Activated naive CD8-positive, alpha-beta T cell treated with anti-CD3 and anti-CD28 coated beads, Interleukin-2, amount 50 U/mL, for 24 hours (primary cell): ENCODE data around the gene PCDHGA1.

Experiments
- ATAC-seq: fragments of 150-1000 bp; cut with Tn5 transposase; one replicate; pipeline ENCODE4 v1.10.0; 2021
- DNase-seq: peaks from one replicate; pipeline ENCODE4 v3.0.0; 2021
- H3K27ac Mint-ChIP-seq: one replicate; pipeline ENCODE4 v1.8.0; 2021; ENCODE audit warnings: mild to moderate bottlenecking, mixed read lengths
- H3K27me3 Mint-ChIP-seq: one replicate; pipeline ENCODE4 v1.8.0; 2021; ENCODE audit warnings: mixed read lengths
- H3K36me3 Mint-ChIP-seq: one replicate; pipeline ENCODE4 v1.8.0; 2021; ENCODE audit warnings: low read depth, mixed read lengths
- H3K4me1 Mint-ChIP-seq: one replicate; pipeline ENCODE4 v1.8.0; 2021; ENCODE audit warnings: mixed read lengths
- H3K4me3 Mint-ChIP-seq: one replicate; pipeline ENCODE4 v1.8.0; 2021; ENCODE audit warnings: mild to moderate bottlenecking, moderate library complexity, mixed read lengths
- H3K9me3 Mint-ChIP-seq: one replicate; pipeline ENCODE4 v1.8.0; 2021; ENCODE audit warnings: mixed read lengths

The PCDHGA1 gene

DNA sequence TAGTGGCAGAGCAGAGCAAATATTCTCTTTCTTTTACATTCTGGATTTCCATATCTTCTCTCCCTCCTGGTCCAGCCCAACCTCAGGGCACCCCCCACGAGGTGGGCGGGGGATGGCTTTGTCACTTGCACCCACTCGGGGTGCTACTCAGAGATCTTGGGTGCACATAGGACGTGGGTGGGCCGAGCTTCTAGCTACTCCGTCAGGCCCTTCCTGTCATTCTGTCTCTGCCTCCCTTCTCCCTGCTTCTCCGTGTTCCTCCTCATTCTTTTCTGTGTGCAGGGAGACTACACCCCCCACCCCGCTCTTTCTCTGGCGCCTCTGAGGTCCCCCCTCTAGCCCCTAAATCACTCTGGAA lies 178.1 kb downstream of the PCDHGA1 start:
- no peak overlapping the region for H3K4me3 Mint-ChIP-seq
- peaks cover 3% of the 10 kb centered on the region for H3K27me3 Mint-ChIP-seq
- no peak for ATAC-seq
- peaks cover 25% of the 10 kb centered on the region for H3K4me1 Mint-ChIP-seq
- no peak overlapping the region for H3K27ac Mint-ChIP-seq
- no peaks in the 10 kb centered on the region for H3K9me3 Mint-ChIP-seq
- DNase-seq = no peak
- peaks cover 3% of the 10 kb centered on the region for H3K36me3 Mint-ChIP-seq

DNA sequence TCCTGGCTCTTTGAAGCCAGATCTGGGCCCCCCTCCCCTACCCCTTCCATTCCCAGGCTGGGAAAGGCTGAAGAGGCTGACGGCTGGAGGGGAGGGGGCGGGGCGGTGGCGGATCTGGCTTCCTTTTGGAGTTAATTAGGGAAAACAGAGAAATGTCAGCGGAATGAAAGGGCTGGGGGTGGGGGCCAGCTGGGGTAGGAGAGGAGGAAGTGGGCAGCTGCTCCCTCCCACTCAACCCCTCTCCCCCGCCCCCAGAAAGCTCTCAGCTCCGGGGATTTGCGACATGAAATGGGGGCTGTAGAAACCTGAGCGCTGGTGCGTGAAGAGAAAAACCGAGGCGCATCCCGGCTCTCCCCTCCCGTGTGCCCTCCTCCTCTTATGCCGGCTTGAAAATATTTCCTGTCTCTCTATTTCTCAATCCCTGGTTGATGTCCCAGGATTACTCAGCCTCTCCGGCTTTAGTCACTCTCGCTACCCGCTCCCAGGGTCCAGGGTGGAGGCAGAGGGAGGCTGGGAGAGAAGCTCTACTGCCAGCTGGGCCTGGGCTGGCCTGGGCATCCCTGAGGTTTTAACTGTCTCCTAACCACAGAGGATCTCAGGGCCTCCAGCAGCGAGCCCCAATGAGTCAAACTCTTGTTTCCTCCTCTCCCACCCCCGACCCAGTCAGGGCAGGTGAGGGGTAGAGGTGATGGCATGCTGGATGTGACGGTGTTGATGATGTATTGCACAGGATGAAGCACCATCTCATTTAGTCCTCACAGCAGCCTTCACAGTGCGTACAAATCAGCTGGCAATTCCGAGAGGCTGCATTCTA lies 178.7 kb downstream of the PCDHGA1 start:
- Mint-ChIP-seq H3K36me3 (peaks cover 7% of the 10 kb centered on the region), H3K9me3 (no peaks in the 10 kb centered on the region), H3K27me3 (peaks cover 5% of the 10 kb centered on the region), H3K4me3 (no peak overlapping the region), H3K27ac (no peak overlapping the region), H3K4me1 (peaks cover 31% of the 10 kb centered on the region)
- no peak for ATAC-seq
- DNase-seq = no peak

- H3K27ac Mint-ChIP-seq = no peak overlapping the region
Observed at GRCh38 chr5:141510160-141510559, 179.8 kb downstream of the PCDHGA1 start.

DNA sequence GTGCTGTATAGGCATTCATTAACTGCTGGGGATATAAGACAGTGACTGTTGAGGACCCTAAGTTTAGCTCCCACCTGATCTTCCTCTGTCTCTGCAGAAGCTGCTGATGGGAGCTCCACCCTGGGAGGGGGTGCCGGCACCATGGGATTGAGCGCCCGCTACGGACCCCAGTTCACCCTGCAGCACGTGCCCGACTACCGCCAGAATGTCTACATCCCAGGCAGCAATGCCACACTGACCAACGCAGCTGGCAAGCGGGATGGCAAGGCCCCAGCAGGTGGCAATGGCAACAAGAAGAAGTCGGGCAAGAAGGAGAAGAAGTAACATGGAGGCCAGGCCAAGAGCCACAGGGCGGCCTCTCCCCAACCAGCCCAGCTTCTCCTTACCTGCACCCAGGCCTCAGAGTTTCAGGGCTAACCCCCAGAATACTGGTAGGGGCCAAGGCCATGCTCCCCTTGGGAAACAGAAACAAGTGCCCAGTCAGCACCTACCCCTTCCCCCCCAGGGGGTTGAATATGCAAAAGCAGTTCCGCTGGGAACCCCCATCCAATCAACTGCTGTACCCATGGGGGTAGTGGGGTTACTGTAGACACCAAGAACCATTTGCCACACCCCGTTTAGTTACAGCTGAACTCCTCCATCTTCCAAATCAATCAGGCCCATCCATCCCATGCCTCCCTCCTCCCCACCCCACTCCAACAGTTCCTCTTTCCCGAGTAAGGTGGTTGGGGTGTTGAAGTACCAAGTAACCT lies 180.7 kb downstream of the PCDHGA1 start:
- Mint-ChIP-seq H3K9me3 (no peaks in the 10 kb centered on the region), H3K4me3 (no peak overlapping the region), H3K27me3 (peaks cover 5% of the 10 kb centered on the region), H3K4me1 (peaks cover 50% of the 10 kb centered on the region), H3K36me3 (peaks cover 9% of the 10 kb centered on the region), H3K27ac (peak overlapping the region; percentile 22)
- DNase-seq = no peak
- no peak for ATAC-seq

More at GRCh38 chr5:141510160-141510559, 179.8 kb downstream of the PCDHGA1 start:
- peaks cover 42% of the 10 kb centered on the region for H3K4me1 Mint-ChIP-seq
- ATAC-seq (no peak), DNase-seq (no peak)
- H3K4me3 Mint-ChIP-seq = no peak overlapping the region
- H3K36me3 Mint-ChIP-seq = peaks cover 7% of the 10 kb centered on the region
- H3K9me3 Mint-ChIP-seq = no peaks in the 10 kb centered on the region
- peaks cover 5% of the 10 kb centered on the region for H3K27me3 Mint-ChIP-seq

- H3K9me3 Mint-ChIP-seq = no peaks in the 10 kb centered on the region
- peaks cover 15% of the 10 kb centered on the region for H3K36me3 Mint-ChIP-seq
- ATAC-seq = no peak
- H3K4me1 Mint-ChIP-seq = peaks cover 50% of the 10 kb centered on the region
- DNase-seq = no peak
- peak overlapping the region; percentile 22 for H3K27ac Mint-ChIP-seq
- no peak overlapping the region for H3K4me3 Mint-ChIP-seq
- peaks cover 5% of the 10 kb centered on the region for H3K27me3 Mint-ChIP-seq
Observed at GRCh38 chr5:141511771-141512325, 181.5 kb downstream of the PCDHGA1 start.

- H3K4me1 Mint-ChIP-seq = peaks cover 50% of the 10 kb centered on the region
- peak; percentile 88 for DNase-seq
Observed at GRCh38 chr5:141512390-141512910, 182.1 kb downstream of the PCDHGA1 start.

DNA sequence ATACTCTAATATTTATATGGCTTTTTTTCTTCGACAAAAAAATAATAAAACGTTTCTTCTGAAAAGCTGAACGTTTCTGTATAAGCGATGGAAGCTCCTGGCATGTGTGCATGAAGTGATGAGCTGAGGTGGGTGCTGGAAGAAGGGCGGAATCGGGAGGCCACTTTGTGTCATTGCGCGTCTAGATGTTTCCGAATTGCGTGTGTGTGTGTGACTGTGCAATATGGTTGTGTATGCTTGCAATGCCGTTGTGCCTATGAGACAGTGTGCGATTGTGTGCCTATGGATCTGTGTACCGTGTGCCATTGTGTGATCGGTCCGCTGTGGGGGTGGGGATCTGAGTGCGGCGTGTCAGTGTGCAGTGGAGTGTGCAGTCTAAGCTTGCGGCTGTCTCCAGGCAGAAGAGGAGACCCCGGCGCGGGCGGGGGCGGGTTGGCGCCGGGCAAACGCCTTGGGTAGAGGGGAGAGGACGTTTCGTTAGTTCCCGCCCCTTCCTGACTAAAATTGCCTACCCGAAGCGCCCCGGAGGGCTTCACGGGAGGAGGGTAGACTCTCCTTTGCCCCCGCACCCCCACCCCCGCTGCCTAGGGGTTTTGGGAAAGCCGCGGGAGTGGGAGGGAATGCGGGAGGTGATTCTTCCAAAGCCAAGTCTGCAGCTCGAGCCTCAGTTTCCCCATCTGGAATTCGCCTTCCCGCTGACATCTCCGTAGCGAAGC lies 182.8 kb downstream of the PCDHGA1 start:
- peaks cover 50% of the 10 kb centered on the region for H3K4me1 Mint-ChIP-seq
- ATAC-seq = peak; percentile 37
- H3K36me3 Mint-ChIP-seq = peaks cover 19% of the 10 kb centered on the region
- peaks cover 5% of the 10 kb centered on the region for H3K27me3 Mint-ChIP-seq
- peak; percentile 48 for DNase-seq
- H3K27ac Mint-ChIP-seq = peak overlapping the region; percentile 90
- no peaks in the 10 kb centered on the region for H3K9me3 Mint-ChIP-seq
- H3K4me3 Mint-ChIP-seq = peak overlapping the region; percentile 80

More at GRCh38 chr5:141512390-141512910, 182.1 kb downstream of the PCDHGA1 start:
- Mint-ChIP-seq H3K4me3 (peak overlapping the region; percentile 80), H3K27me3 (peaks cover 5% of the 10 kb centered on the region), H3K27ac (peak overlapping the region; percentile 90), H3K9me3 (no peaks in the 10 kb centered on the region), H3K36me3 (peaks cover 15% of the 10 kb centered on the region)
- ATAC-seq = peak; percentile 14

- ATAC-seq (peak; percentile 75), DNase-seq (peak; percentile 73)
- Mint-ChIP-seq H3K4me3 (peak overlapping the region; percentile 80), H3K27me3 (peaks cover 5% of the 10 kb centered on the region), H3K4me1 (peaks cover 50% of the 10 kb centered on the region), H3K36me3 (peaks cover 24% of the 10 kb centered on the region), H3K9me3 (no peaks in the 10 kb centered on the region), H3K27ac (peak overlapping the region; percentile 90)
Observed at GRCh38 chr5:141513627-141514329, 183.5 kb downstream of the PCDHGA1 start.

DNA sequence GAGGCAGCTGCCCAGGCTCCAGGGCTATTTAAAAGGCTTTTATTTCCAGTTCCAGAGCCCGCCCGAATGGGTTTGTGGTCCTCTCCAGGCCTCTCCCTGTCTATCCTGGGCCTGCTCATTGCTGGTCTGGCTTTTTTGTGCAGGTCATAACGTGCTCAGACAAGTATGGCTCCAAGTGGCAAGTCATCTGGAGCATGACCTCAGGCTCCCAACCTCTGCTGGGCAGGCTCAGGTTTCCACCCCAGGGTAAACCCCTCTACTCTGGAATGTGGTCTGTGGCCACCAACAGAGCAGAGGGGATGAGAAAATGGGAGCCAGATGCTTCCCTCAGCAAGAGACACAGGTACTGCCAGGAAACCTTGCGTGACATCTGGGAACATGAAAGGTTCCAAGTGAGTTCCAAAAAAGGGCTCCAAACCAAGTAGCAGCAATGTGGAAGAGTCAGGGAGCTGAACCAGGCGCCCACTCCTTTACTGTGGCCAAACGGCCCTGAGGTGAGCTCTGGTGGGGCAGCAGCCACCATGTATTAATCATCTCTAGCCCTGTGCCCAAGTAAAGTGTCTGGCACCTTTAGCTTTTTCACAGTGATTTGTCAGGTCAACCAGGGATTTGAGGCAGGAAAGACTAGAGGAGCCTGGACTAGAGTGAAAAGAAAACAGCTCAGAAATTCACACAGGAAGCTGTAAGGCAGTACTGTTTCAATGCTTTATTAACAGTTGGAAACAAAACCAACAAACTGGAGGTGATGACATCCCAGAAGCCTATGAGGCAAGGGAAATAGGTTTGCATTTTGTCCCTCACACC lies 184.2 kb downstream of the PCDHGA1 start:
- peak overlapping the region; percentile 90 for H3K27ac Mint-ChIP-seq
- peaks cover 31% of the 10 kb centered on the region for H3K36me3 Mint-ChIP-seq
- no peaks in the 10 kb centered on the region for H3K9me3 Mint-ChIP-seq
- H3K4me1 Mint-ChIP-seq = peaks cover 44% of the 10 kb centered on the region
- ATAC-seq (peak; percentile 26), DNase-seq (peak; percentile 27)
- no peak overlapping the region for H3K4me3 Mint-ChIP-seq
- peaks cover 5% of the 10 kb centered on the region for H3K27me3 Mint-ChIP-seq

- Mint-ChIP-seq H3K27me3 (peaks cover 5% of the 10 kb centered on the region), H3K4me1 (peaks cover 46% of the 10 kb centered on the region), H3K4me3 (no peak overlapping the region), H3K9me3 (no peaks in the 10 kb centered on the region), H3K36me3 (peaks cover 37% of the 10 kb centered on the region), H3K27ac (peak overlapping the region; percentile 60)
- no peak for DNase-seq
- ATAC-seq = no peak
Observed at GRCh38 chr5:141515141-141515540, 184.8 kb downstream of the PCDHGA1 start.

DNA sequence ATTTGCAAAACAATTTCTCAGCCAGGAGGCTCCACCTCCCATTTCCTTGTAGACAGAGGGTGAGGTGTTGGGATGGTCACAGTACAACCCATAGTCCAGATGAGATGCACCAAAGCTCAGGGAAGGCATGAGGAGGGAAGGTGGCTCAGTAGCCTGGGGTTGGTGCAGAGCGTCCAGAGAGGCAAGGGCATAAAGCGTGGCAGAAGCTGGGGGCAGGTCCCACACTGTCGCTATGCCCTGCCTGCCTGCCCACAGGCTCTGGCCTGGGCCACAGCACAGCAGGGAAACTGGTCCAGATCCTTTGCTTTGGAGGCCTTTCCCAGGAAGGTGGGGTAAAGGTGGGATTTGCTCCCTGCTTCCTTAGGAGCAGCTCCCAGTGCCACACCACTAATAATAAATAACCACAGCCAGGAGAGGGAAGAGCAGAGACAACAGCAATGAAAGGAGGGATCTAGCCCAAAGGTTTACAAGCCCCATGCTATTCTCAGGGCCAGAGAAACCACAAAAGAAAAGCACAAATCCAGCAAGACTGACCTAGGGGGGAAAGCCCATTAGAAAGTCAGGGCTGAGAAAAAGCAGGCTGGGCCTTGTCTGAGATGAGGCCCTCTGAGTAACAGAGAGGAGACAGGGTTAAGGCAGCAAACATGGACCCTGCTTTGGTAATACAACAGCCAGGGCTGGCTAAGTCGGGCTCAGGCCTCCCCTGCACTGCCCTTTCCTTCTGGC lies 185.8 kb downstream of the PCDHGA1 start:
- Mint-ChIP-seq H3K27ac (no peak overlapping the region), H3K36me3 (peaks cover 46% of the 10 kb centered on the region), H3K4me3 (no peak overlapping the region), H3K4me1 (peaks cover 56% of the 10 kb centered on the region), H3K27me3 (peaks cover 5% of the 10 kb centered on the region), H3K9me3 (no peaks in the 10 kb centered on the region)
- DNase-seq (no peak), ATAC-seq (no peak)

- H3K36me3 Mint-ChIP-seq = peaks cover 51% of the 10 kb centered on the region
- peaks cover 58% of the 10 kb centered on the region for H3K4me1 Mint-ChIP-seq
- DNase-seq = no peak
- no peaks in the 10 kb centered on the region for H3K9me3 Mint-ChIP-seq
- H3K27ac Mint-ChIP-seq = no peak overlapping the region
- H3K4me3 Mint-ChIP-seq = no peak overlapping the region
- ATAC-seq = no peak
- H3K27me3 Mint-ChIP-seq = peaks cover 2% of the 10 kb centered on the region
Observed at GRCh38 chr5:141516672-141517025, 186.3 kb downstream of the PCDHGA1 start.

DNA sequence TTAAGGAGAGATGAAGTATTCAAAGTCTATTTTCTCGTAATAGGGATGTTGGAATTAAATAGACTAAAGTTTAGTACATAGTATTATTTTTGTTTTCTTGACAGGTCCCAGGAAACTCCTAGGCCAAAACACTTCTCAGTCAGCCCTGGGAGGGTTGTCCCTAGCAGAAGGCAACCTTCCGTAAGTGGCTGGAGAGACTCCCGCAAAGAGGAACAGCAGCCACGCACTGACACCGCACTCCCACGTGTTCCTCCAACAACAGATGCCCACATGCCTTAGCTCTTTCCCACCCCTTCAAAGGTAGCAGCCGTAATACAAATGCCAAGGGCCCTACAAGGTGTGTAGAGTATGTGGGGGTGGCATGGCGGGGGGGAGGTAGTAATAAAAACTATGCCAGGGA lies 187.0 kb downstream of the PCDHGA1 start:
- Mint-ChIP-seq H3K4me1 (peaks cover 63% of the 10 kb centered on the region), H3K4me3 (no peak overlapping the region), H3K36me3 (peaks cover 58% of the 10 kb centered on the region), H3K27me3 (peaks cover 2% of the 10 kb centered on the region), H3K27ac (no peak overlapping the region), H3K9me3 (no peaks in the 10 kb centered on the region)
- ATAC-seq = no peak
- no peak for DNase-seq
